SK-N-MC (cell line): ENCODE measurements around the gene MPO.

Experiments used
- EZH2 ChIP-seq: fragments of 200-600 bp; sonication (generic); IDR thresholded peaks from one replicate; pipeline ENCODE4 v1.6.1; 2017; ENCODE audit warnings: antibody characterized with exemption
- POLR2AphosphoS5 ChIP-seq: IDR thresholded peaks from 2 replicates; pipeline ENCODE4 v1.6.1; 2012; ENCODE audit warnings: mild to moderate bottlenecking, low read depth, low read length, borderline replicate concordance

GRCh38 chr17:58239987-58240386, 40.7 kb downstream of the MPO start:
- TF ChIP-seq EZH2, result no peak
- TF ChIP-seq POLR2AphosphoS5, result no peak
